HepG2 (cell line): ENCODE measurements around the gene ASB16. TPM values are rescaled to one million over a fixed set of nuclear protein-coding genes. Genes with fewer than 3 reads are reported as not detected.
A peak's percentile ranks its signal among the peaks of the same experiment; 100 is the strongest.

Experiments
- BORCS8-MEF2B ChIP-seq: sonication (generic); formaldehyde crosslinking; IDR thresholded peaks from 2 replicates; pipeline ENCODE4 v1.8.0; 2022; ENCODE audit warnings: mild to moderate bottlenecking, missing genetic modification reagents
- HMGXB3 ChIP-seq: sonication (generic); formaldehyde crosslinking; IDR thresholded peaks from 2 replicates; pipeline ENCODE4 v1.4.0; 2020; ENCODE audit warnings: missing genetic modification reagents, borderline replicate concordance
- HNRNPL ChIP-seq: fragments of 200-400 bp; formaldehyde crosslinking; IDR thresholded peaks from 2 replicates; pipeline ENCODE4 v1.6.1; 2017; ENCODE audit warnings: mild to moderate bottlenecking, low read depth, low read length
- MTA3 ChIP-seq: sonication (generic); formaldehyde crosslinking; IDR thresholded peaks from 2 replicates; pipeline ENCODE4 v1.4.0; 2020; ENCODE audit warnings: missing genetic modification reagents
- ZNF142 ChIP-seq: sonication (generic); formaldehyde crosslinking; IDR thresholded peaks from 2 replicates; pipeline ENCODE4 v1.4.0; 2020; ENCODE audit warnings: missing genetic modification reagents
- ZNF274 ChIP-seq: sonication (generic); formaldehyde crosslinking; IDR thresholded peaks from 2 replicates; pipeline ENCODE4 v1.5.1; 2020; ENCODE audit warnings: mild to moderate bottlenecking, missing genetic modification reagents
- ZNF670 ChIP-seq: sonication (generic); formaldehyde crosslinking; IDR thresholded peaks from 2 replicates; pipeline ENCODE4 v1.8.0; 2022; ENCODE audit warnings: mild to moderate bottlenecking, missing genetic modification reagents, borderline replicate concordance
- ZNF674 ChIP-seq: sonication (generic); formaldehyde crosslinking; IDR thresholded peaks from 2 replicates; pipeline ENCODE4 v1.5.0; 2020; ENCODE audit warnings: low read depth, mild to moderate bottlenecking, missing genetic modification reagents
- ZNF703 ChIP-seq: sonication (generic); formaldehyde crosslinking; IDR thresholded peaks from 2 replicates; pipeline ENCODE4 v1.5.1; 2020; ENCODE audit warnings: missing genetic modification reagents, mild to moderate bottlenecking, moderate library complexity, borderline replicate concordance
- polyA plus RNA-seq, 8 experiments: library from polyadenylated mRNA; depleted of rRNA in 3 of 8; stranded (reverse) in 7 of 8; unstranded in 1 of 8; fragments of >200 nt; fragmentation: Illumina TruSeq in 4 of 8; extraction: Trizol in 4 of 8; gene quantifications; 2 replicates each; pipeline versions ENCODE4 v1.2.1 to v1.2.3, GENCODE V29; 2011 to 2016; ENCODE audit warnings: low read depth in 4 of 8, missing spikeins in 1 of 8, mixed read lengths in 1 of 8; ENCODE audit not compliant: insufficient read depth in 1 of 8
- total RNA-seq, 5 experiments: library from RNA; depleted of rRNA; stranded (reverse); fragments of >200 nt; fragmentation: Illumina TruSeq; extraction: Trizol; gene quantifications; 2 replicates each; pipeline ENCODE4 v1.2.3, GENCODE V29; 2016; ENCODE audit warnings: low read depth in 1 of 5

The ASB16 gene
- total and polyA plus RNA-seq, 2 of the 13 experiments (the other 11 are each of a cell fraction or from before 2014, with no cell fraction given), result 0.07 TPM; not detected in 1

GRCh38 chr17:44221084-44221861, 50.8 kb downstream of the ASB16 start (continued):
- TF ChIP-seq ZNF142 (CRISPR knock-in tag) (no peak), HNRNPL (no peak), HMGXB3 (CRISPR knock-in tag) (peak; percentile 91), ZNF274 (CRISPR knock-in tag) (0 out of 2 replicates have a peak, but pooled peaks have one; percentile 30), ZNF703 (CRISPR knock-in tag) (no peak), ZNF670 (CRISPR knock-in tag) (peak; percentile 35; the same call in 1 of the 2 replicates), MTA3 (no peak), BORCS8-MEF2B (CRISPR knock-in tag) (0 out of 2 replicates have a peak, but pooled peaks have one; percentile 57), ZNF674 (CRISPR knock-in tag) (0 out of 2 replicates have a peak, but pooled peaks have one; percentile 56)
